Measurements from ENCODE around the gene JOSD2. TPM values are rescaled to one million over a fixed set of nuclear protein-coding genes. Genes with fewer than 3 reads are reported as not detected.

JOSD2 gene
- 44.6 TPM for polyA plus RNA-seq (2013, experiment 1 of 2; ENCODE audit: insufficient read length)
- 49.1 TPM for polyA plus RNA-seq (2013, experiment 2 of 2; ENCODE audit: insufficient read length)

- DNase-seq: peak; percentile 100
Measured at GRCh38 chr19:50511069-50511822, at the start of gene JOSD2. Gene JOSD2 (minus strand): TSS chr19:50511191. CDS start chr19:50510431, 760 bp downstream.

- DNase-seq: no peak
Measured at GRCh38 chr19:50559636-50560035, 48.6 kb upstream of the JOSD2 start.

GRCh38 chr19:50558449-50558848 is 47.5 kb upstream of the JOSD2 start:
- DNase-seq: no peak

GRCh38 chr19:50558039-50558438 is 47.0 kb upstream of the JOSD2 start:
- DNase-seq: no peak

GRCh38 chr19:50557009-50557613 is 46.1 kb upstream of the JOSD2 start:
- no peak for DNase-seq

GRCh38 chr19:50556282-50557008 is 45.5 kb upstream of the JOSD2 start:
- peak; percentile 65 for DNase-seq

GRCh38 chr19:50555450-50556281 is 44.7 kb upstream of the JOSD2 start:
- no peak for DNase-seq

- DNase-seq: no peak
Measured at GRCh38 chr19:50555033-50555432, 44.0 kb upstream of the JOSD2 start.

GRCh38 chr19:50554212-50554611 is 43.2 kb upstream of the JOSD2 start:
- no peak for DNase-seq

- DNase-seq: no peak
Measured at GRCh38 chr19:50553134-50553703, 42.2 kb upstream of the JOSD2 start.

- no peak for DNase-seq
Measured at GRCh38 chr19:50552540-50552939, 41.5 kb upstream of the JOSD2 start.

GRCh38 chr19:50551715-50552187 is 40.8 kb upstream of the JOSD2 start:
- DNase-seq: no peak

GRCh38 chr19:50551034-50551714 is 40.2 kb upstream of the JOSD2 start:
- DNase-seq: no peak

- no peak for DNase-seq
Measured at GRCh38 chr19:50550594-50550966, 39.6 kb upstream of the JOSD2 start.

- no peak for DNase-seq
Measured at GRCh38 chr19:50549927-50550593, 39.1 kb upstream of the JOSD2 start.

- no peak for DNase-seq
Measured at GRCh38 chr19:50549059-50549926, 38.3 kb upstream of the JOSD2 start.

GRCh38 chr19:50548191-50549058 is 37.4 kb upstream of the JOSD2 start:
- DNase-seq: no peak

GRCh38 chr19:50547385-50548190 is 36.6 kb upstream of the JOSD2 start:
- no peak for DNase-seq

Measured in fibroblast of skin of abdomen (primary cell).